Gastrocnemius medialis (tissue), 4 donors: ENCODE data around the gene HBEGF. TPM values are rescaled to one million over a fixed set of nuclear protein-coding genes. Genes with fewer than 3 reads are reported as not detected.

Experiments
- ATAC-seq, 2 donors: fragments of 150-250 bp; one replicate each; pipeline ENCODE4 v1.9.1; 2016
- DNase-seq, 2 donors: peaks; one replicate each; pipeline ENCODE4 v3.0.0-alpha.2; 2019
- H3K27ac ChIP-seq, 4 donors: fragments of 200-600 bp; sonication (generic); 1 replicate in 1 of 4; 2 replicates in 3 of 4; pipeline ENCODE4 v1.5.1; 2016 to 2018; ENCODE audit warnings: mild to moderate bottlenecking in 2 of 4, moderate library complexity in 1 of 4
- H3K27me3 ChIP-seq, 3 donors: fragments of 200-600 bp; sonication (generic) in 2 of 3; 1 replicate in 1 of 3; 2 replicates in 2 of 3; pipeline versions ENCODE4 v1.5.1 to v1.6.0; 2016 to 2019; ENCODE audit warnings: mild to moderate bottlenecking in 1 of 3, moderate library complexity in 1 of 3
- H3K36me3 ChIP-seq, 2 donors: fragments of 200-600 bp; sonication (generic) in 1 of 2; one replicate each; pipeline ENCODE4 v1.5.1; 2017 to 2018
- H3K4me1 ChIP-seq, 2 donors: fragments of 200-600 bp; sonication (generic) in 1 of 2; one replicate each; pipeline ENCODE4 v1.5.1; 2016 to 2017; ENCODE audit warnings: mild to moderate bottlenecking in 2 of 2
- H3K4me3 ChIP-seq, 4 donors: fragments of 200-600 bp; sonication (generic) in 3 of 4; 1 replicate in 1 of 4; 2 replicates in 3 of 4; pipeline ENCODE4 v1.5.1; 2016 to 2019; ENCODE audit warnings: mild to moderate bottlenecking in 2 of 4
- H3K9me3 ChIP-seq, 3 donors: fragments of 200-600 bp; sonication (generic) in 2 of 3; 1 replicate in 1 of 3; 2 replicates in 2 of 3; pipeline ENCODE4 v1.5.1; 2016 to 2019
- CTCF ChIP-seq, 5 experiments: fragments of 450-650 bp in 3 of 5; fragments of 200-600 bp in 2 of 5; sonication (generic) in 2 of 5; IDR thresholded peaks in 4 of 5; conservative IDR thresholded peaks in 1 of 5; 1 replicate in 4 of 5; 2 replicates in 1 of 5; pipeline ENCODE4 v1.5.1; 2016 to 2019; ENCODE audit warnings: antibody characterized with exemption in 5 of 5, mild to moderate bottlenecking in 3 of 5, moderate library complexity in 3 of 5
- POLR2A ChIP-seq, 2 donors: fragments of 450-650 bp; IDR thresholded peaks; one replicate each; pipeline ENCODE4 v1.6.1; 2017; ENCODE audit warnings: antibody characterized with exemption in 2 of 2, mild to moderate bottlenecking in 2 of 2, moderate library complexity in 2 of 2
- in situ Hi-C, 4 donors: fragments of 200-750 bp; cut with MboI; loops; one replicate each; pipeline versions ENCODE4 v1.15.0 to v1.8.0; 2017; ENCODE audit warnings: low sequenced_read_pairs in 4 of 4
- intact Hi-C: fragments of 100-400 bp; cut with DNase I; formaldehyde crosslinking; loops from one replicate; pipeline ENCODE4 v1.15.1; 2023; ENCODE audit warnings: low total_unique reads
- total RNA-seq, 4 donors: library from RNA; depleted of rRNA; stranded (reverse); fragments of >200 nt; gene quantifications; one replicate each; pipeline versions ENCODE4 v1.1.0 to v1.2.3, GENCODE V29; 2016

Gene HBEGF
- total RNA-seq, 4 donors from 2014 or later, result 5.3 to 22.2 (median 17.6) TPM

DNA sequence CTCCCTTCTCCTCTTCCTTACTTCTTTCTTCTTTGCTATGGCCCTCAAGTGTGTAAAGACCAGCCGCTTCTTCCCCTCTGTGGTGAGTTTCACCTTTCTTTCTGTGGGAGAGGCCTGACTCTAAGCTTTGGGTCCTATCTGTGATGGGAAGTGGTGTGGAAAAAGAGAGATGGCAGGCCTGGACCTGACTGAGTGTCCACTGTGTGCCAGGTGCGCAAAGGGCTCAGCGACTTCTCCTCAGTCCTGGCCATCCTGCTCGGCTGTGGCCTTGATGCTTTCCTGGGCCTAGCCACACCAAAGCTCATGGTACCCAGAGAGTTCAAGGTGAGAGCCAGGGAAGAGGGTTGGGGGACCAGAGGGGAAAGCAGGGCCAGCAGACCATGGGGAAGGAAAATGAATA lies 19.5 kb upstream of the HBEGF start:
- no peak overlapping the region for H3K27ac ChIP-seq
- no peaks in the 10 kb centered on the region for H3K4me1 ChIP-seq
- no peak overlapping the region for H3K4me3 ChIP-seq
- intact Hi-C loops (no loop called here), in situ Hi-C loops (loop anchor here in 1 of 4 donors (25.0 kb wide), 1 partner anchor 579 kb away; the partner anchor contains the start of gene PSD2)
- TF ChIP-seq POLR2A (IDR thresholded peaks at IDR 0.05) (no peak), CTCF (IDR thresholded peaks at IDR 0.05 in 4 of 5, conservative IDR thresholded peaks at IDR 0.05 in 1 of 5) (no peak)
- no peaks in the 10 kb centered on the region for H3K27me3 ChIP-seq
- DNase-seq, result no peak
- H3K36me3 ChIP-seq, result no peaks in the 10 kb centered on the region
- H3K9me3 ChIP-seq, result no peaks in the 10 kb centered on the region
- no peak for ATAC-seq

- no peak for DNase-seq
- no peak for ATAC-seq
- Histone ChIP-seq H3K4me1 (no peaks in the 10 kb centered on the region), H3K27ac (no peak overlapping the region), H3K9me3 (no peaks in the 10 kb centered on the region), H3K36me3 (no peaks in the 10 kb centered on the region), H3K4me3 (no peak overlapping the region), H3K27me3 (no peaks in the 10 kb centered on the region)
- in situ Hi-C loops, result loop anchor here in 1 of 4 donors (25.0 kb wide), 1 partner anchor 578 kb away; the partner anchor contains the start of gene PSD2
- TF ChIP-seq CTCF (IDR thresholded peaks at IDR 0.05 in 4 of 5, conservative IDR thresholded peaks at IDR 0.05 in 1 of 5) (no peak), POLR2A (IDR thresholded peaks at IDR 0.05) (no peak)
- intact Hi-C loops, result no loop called here
Measured at GRCh38 chr5:140365282-140365681, 18.9 kb upstream of the HBEGF start.

DNA sequence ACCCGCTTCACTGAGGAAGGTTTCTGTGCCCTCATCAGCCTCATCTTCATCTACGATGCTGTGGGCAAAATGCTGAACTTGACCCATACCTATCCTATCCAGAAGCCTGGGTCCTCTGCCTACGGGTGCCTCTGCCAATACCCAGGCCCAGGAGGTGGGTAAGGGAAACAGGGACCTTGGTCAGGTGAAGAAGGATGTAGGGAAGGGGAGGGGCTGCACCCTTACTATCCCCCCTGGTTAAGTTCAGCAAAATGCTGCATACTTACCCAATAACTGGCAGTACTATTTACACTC lies 18.0 kb upstream of the HBEGF start:
- Histone ChIP-seq H3K27ac (no peak overlapping the region), H3K36me3 (no peaks in the 10 kb centered on the region), H3K9me3 (no peaks in the 10 kb centered on the region), H3K4me1 (no peaks in the 10 kb centered on the region), H3K27me3 (no peaks in the 10 kb centered on the region), H3K4me3 (no peak overlapping the region)
- intact Hi-C loops, result no loop called here
- TF ChIP-seq POLR2A (IDR thresholded peaks at IDR 0.05) (no peak), CTCF (IDR thresholded peaks at IDR 0.05 in 4 of 5, conservative IDR thresholded peaks at IDR 0.05 in 1 of 5) (no peak)
- ATAC-seq (no peak), DNase-seq (no peak)
- in situ Hi-C loops, result loop anchor here in 1 of 4 donors (25.0 kb wide), 1 partner anchor 577 kb away; the partner anchor contains the start of gene PSD2

DNA sequence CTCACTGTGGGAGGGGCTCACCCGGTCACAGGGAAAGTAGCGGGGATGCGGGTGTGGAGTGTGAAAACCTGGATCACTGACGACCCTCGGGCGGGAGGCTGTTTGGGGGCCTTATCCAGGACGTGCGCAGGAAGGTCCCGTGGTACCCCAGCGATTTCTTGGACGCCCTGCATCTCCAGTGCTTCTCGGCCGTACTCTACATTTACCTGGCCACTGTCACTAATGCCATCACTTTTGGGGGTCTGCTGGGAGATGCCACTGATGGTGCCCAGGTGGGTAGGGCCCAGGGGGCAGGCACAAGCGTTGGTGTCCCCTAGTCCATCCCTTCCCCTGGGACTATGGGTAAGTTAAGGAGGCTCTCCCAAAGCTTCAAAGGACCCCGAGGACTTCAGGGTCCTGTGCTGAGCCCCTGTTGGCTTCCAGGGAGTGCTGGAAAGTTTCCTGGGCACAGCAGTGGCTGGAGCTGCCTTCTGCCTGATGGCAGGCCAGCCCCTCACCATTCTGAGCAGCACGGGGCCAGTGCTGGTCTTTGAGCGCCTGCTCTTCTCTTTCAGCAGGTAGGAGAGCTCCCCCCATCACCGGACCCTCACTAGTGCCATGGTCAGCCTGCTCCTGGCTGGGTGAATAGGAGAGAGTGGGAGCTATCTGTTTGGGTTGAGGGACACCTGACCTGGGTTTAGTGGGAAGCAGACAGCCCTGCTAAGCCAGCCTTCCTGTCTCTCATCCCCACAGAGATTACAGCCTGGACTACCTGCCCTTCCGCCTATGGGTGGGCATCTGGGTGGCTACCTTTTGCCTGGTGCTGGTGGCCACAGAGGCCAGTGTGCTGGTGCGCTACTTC lies 17.4 kb upstream of the HBEGF start:
- Histone ChIP-seq H3K4me3 (peak overlapping the region in 2 of 4 donors; percentile 33 to 39), H3K4me1 (no peaks in the 10 kb centered on the region), H3K9me3 (no peaks in the 10 kb centered on the region), H3K36me3 (no peaks in the 10 kb centered on the region), H3K27me3 (no peaks in the 10 kb centered on the region), H3K27ac (no peak overlapping the region)
- DNase-seq (no peak), ATAC-seq (no peak)
- no peak for TF ChIP-seq POLR2A (IDR thresholded peaks at IDR 0.05)
- no peak for TF ChIP-seq CTCF (IDR thresholded peaks at IDR 0.05 in 4 of 5, conservative IDR thresholded peaks at IDR 0.05 in 1 of 5)
- intact Hi-C loops, result no loop called here
- in situ Hi-C loops, result loop anchor here in 1 of 4 donors (25.0 kb wide), 1 partner anchor 577 kb away; the partner anchor contains the start of gene PSD2
